CD4-positive, alpha-beta T cell (primary cell): Measurements from ENCODE around the gene RAB6B. TPM values are rescaled to one million over a fixed set of nuclear protein-coding genes. Genes with fewer than 3 reads are reported as not detected.

Experiments
- ATAC-seq: fragments of 200-7000 bp; cut with Tn5 transposase; one replicate; pipeline ENCODE4 v1.10.0; 2022; ENCODE audit warnings: mild to moderate bottlenecking; ENCODE audit not compliant: poor library complexity
- CTCF ChIA-PET: fragments of 350-600 bp; sonication (Branson Sonifier 250); formaldehyde crosslinking; loops from one replicate; lab custom pipeline; 2021; ENCODE audit warnings: antibody characterized with exemption, inconsistent platforms; lab: Charles Lee
- POLR2A ChIA-PET: fragments of 350-600 bp; sonication (Branson Sonifier 250); formaldehyde crosslinking; loops from one replicate; lab custom pipeline; 2021; ENCODE audit warnings: antibody characterized with exemption, inconsistent platforms; lab: Charles Lee
- DNase-seq, 14 experiments: peaks; one replicate each; pipeline ENCODE4 v3.0.0-alpha.2; 2013 to 2020; ENCODE audit warnings: mixed read lengths in 2 of 14
- H3K27ac ChIP-seq, 2 donors: one replicate each; pipeline versions ENCODE4 v1.5.1 to v1.7.0; 2013; ENCODE audit warnings: low read length in 2 of 2, low read depth in 1 of 2, mild to moderate bottlenecking in 1 of 2
- H3K27me3 ChIP-seq, 2 experiments: 1 replicate in 1 of 2; 2 replicates in 1 of 2; pipeline versions ENCODE4 v1.6.1 to v1.7.0; 2013; ENCODE audit warnings: low read length in 2 of 2, control low read depth in 1 of 2, mild to moderate bottlenecking in 1 of 2, moderate library complexity in 1 of 2; ENCODE audit not compliant: insufficient read depth in 2 of 2, control insufficient read depth in 1 of 2
- H3K36me3 ChIP-seq: one replicate; pipeline ENCODE4 v1.6.1; 2013; ENCODE audit warnings: low read length, control low read depth; ENCODE audit not compliant: insufficient read depth
- H3K4me1 ChIP-seq: one replicate; pipeline ENCODE4 v1.6.1; 2013; ENCODE audit warnings: low read length, control low read depth; ENCODE audit not compliant: insufficient read depth
- H3K4me3 ChIP-seq: one replicate; pipeline ENCODE4 v1.5.1; 2013; ENCODE audit warnings: mild to moderate bottlenecking, low read length, moderate library complexity
- H3K9me3 ChIP-seq, 2 experiments: 1 replicate in 1 of 2; 2 replicates in 1 of 2; pipeline versions ENCODE4 v1.6.1 to v1.7.0; 2013; ENCODE audit warnings: low read length in 2 of 2, mild to moderate bottlenecking in 2 of 2, control low read depth in 1 of 2, moderate library complexity in 1 of 2; ENCODE audit not compliant: control insufficient read depth in 1 of 2, insufficient read depth in 1 of 2
- H3K27ac Mint-ChIP-seq: one replicate; pipeline ENCODE4 v1.8.0; 2020; ENCODE audit warnings: mixed read lengths
- H3K27me3 Mint-ChIP-seq: one replicate; pipeline ENCODE4 v1.8.0; 2021; ENCODE audit warnings: mixed read lengths
- H3K36me3 Mint-ChIP-seq: one replicate; pipeline ENCODE4 v1.8.0; 2021; ENCODE audit warnings: low read depth, mixed read lengths
- H3K4me1 Mint-ChIP-seq: one replicate; pipeline ENCODE4 v1.8.0; 2021; ENCODE audit warnings: low read depth, mixed read lengths
- H3K4me3 Mint-ChIP-seq: one replicate; pipeline ENCODE4 v1.8.0; 2020; ENCODE audit warnings: mild to moderate bottlenecking, mixed read lengths
- H3K9me3 Mint-ChIP-seq: one replicate; pipeline ENCODE4 v1.8.0; 2020; ENCODE audit warnings: mixed read lengths
- intact Hi-C, 2 experiments: fragments of 100-400 bp; cut with DNase I in 1 of 2; cut with micrococcal nuclease in 1 of 2; formaldehyde crosslinking; loops; one replicate each; pipeline versions ENCODE4 v1.15.1 to v1.9.0; 2023 to 2025; cut with DNase I, micrococcal nuclease
- total RNA-seq, 174 experiments: library from RNA in 2 of 174; stranded (reverse) in 2 of 174; gene quantifications; one replicate each; pipeline ENCODE4 v1.2.3 and lab custom pipeline; 2021 to 2026
- TF ChIP-seq, protein P1 (sequence below): fragments of 200-600 bp; IDR thresholded peaks from one replicate; pipeline ENCODE4 v1.8.0; 2022; ENCODE audit warnings: antibody characterized with exemption, mild to moderate bottlenecking

RAB6B gene
- total RNA-seq, 2 experiments from 2014 or later: not detected

DNA sequence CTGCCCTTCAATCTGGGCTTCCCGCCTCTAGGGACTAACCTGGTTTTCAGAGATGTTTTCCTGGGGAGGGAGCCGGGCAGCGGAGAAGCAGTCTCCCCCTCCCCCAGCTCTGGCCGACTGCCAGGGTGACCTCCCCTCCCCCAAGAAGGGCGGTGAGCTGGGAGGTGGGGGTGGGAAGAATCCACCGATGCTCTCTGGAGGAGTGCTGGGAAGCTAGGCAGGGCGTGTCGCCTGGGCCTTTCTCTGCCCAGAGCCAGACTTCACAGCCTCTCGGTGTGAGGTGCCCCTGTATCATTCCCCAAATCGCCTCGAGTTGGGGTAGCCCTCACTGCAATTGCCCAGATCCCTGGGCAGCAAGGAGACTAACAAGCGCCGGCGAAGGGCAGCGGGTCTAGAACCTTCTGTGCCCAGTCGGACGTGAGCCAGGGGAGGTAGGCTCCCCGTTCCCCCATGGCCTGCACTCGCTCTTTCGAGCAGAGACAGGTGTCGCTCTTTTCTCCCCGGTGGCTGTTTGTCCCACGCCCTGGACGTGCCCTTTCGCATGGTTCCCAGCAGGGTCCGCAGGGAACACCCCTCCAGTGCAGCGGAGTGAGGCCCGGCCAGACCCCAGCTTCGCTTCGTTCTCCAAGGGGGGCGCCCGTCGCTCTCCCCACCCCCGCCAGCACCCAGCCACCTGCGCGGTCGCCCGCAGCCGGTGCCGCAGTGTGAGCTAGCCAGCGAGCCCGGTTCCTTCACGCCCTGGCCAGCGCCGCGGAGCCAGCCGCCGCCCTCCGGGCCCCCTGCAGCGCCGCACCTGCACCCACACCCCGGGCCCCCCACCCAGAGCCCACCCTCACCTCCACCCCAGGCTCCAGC lies 1.1 kb downstream of the RAB6B start:
- no peaks in the 10 kb centered on the region for H3K36me3 Mint-ChIP-seq

DNA sequence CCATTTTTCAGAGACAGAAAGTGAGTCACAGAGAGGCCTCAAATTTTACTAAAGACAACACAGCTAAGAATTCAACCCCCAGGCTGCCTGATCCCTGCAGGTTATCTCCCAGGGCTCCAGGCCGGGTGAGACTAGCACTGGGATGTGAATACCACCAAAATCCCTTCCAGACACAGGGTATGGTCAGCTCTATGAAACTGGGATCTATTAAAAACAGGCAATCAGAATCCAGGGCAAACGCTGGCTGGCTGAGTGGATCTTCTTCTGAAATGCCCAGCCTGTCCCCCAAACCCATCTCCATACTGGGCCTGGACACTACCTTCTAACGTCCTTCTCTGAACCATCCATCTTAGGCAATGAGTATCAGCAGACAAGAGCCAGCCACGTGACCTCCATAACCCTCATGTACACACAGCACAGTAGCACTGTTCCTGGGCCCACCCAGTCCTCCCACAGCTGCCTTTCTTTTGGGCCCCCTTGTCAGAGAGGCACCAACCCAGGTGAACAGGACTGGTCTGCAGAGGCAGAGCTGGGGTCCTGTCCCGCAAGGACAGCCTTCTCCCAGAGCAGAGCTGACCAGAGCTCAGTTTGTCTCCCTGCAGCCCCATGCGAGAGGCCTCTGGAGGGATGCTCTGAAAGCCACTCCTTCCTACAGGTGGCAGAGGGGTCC lies 1.9 kb downstream of the RAB6B start:
- Mint-ChIP-seq H3K27me3 (peaks cover 66% of the 10 kb centered on the region), H3K4me1 (no peaks in the 10 kb centered on the region), H3K27ac (no peak overlapping the region), H3K4me3 (no peak overlapping the region), H3K36me3 (no peaks in the 10 kb centered on the region), H3K9me3 (no peaks in the 10 kb centered on the region)
- DNase-seq: no peak
- peaks cover 23 to 41% of the 10 kb centered on the region in 2 experiments for H3K27me3 ChIP-seq
- CTCF ChIA-PET: no interaction called here
- H3K27ac ChIP-seq: no peak overlapping the region
- H3K4me1 ChIP-seq: peaks cover 7% of the 10 kb centered on the region
- intact Hi-C loops: no loop called here
- POLR2A ChIA-PET: no interaction called here
- TF ChIP-seq, protein P1, sequence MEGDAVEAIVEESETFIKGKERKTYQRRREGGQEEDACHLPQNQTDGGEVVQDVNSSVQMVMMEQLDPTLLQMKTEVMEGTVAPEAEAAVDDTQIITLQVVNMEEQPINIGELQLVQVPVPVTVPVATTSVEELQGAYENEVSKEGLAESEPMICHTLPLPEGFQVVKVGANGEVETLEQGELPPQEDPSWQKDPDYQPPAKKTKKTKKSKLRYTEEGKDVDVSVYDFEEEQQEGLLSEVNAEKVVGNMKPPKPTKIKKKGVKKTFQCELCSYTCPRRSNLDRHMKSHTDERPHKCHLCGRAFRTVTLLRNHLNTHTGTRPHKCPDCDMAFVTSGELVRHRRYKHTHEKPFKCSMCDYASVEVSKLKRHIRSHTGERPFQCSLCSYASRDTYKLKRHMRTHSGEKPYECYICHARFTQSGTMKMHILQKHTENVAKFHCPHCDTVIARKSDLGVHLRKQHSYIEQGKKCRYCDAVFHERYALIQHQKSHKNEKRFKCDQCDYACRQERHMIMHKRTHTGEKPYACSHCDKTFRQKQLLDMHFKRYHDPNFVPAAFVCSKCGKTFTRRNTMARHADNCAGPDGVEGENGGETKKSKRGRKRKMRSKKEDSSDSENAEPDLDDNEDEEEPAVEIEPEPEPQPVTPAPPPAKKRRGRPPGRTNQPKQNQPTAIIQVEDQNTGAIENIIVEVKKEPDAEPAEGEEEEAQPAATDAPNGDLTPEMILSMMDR: no peak
- H3K36me3 ChIP-seq: no peaks in the 10 kb centered on the region
- peaks cover 0 to 8% of the 10 kb centered on the region in 2 experiments for H3K9me3 ChIP-seq
- H3K4me3 ChIP-seq: no peak overlapping the region
- no peak for ATAC-seq

More for the DNA sequence above, 1.1 kb downstream of the RAB6B start:
- ATAC-seq (no peak), DNase-seq (no peak)
- Mint-ChIP-seq H3K27ac (no peak overlapping the region), H3K4me1 (no peaks in the 10 kb centered on the region), H3K4me3 (no peak overlapping the region), H3K27me3 (peaks cover 66% of the 10 kb centered on the region), H3K9me3 (no peaks in the 10 kb centered on the region)
- ChIA-PET CTCF (no interaction called here), POLR2A (no interaction called here)
- Histone ChIP-seq H3K36me3 (no peaks in the 10 kb centered on the region), H3K9me3 (peaks cover 0 to 8% of the 10 kb centered on the region in 2 experiments), H3K4me3 (no peak overlapping the region), H3K27ac (no peak overlapping the region), H3K27me3 (peaks cover 23 to 41% of the 10 kb centered on the region in 2 experiments), H3K4me1 (peaks cover 7% of the 10 kb centered on the region)
- TF ChIP-seq, protein P1: no peak
- intact Hi-C loops: no loop called here

DNA sequence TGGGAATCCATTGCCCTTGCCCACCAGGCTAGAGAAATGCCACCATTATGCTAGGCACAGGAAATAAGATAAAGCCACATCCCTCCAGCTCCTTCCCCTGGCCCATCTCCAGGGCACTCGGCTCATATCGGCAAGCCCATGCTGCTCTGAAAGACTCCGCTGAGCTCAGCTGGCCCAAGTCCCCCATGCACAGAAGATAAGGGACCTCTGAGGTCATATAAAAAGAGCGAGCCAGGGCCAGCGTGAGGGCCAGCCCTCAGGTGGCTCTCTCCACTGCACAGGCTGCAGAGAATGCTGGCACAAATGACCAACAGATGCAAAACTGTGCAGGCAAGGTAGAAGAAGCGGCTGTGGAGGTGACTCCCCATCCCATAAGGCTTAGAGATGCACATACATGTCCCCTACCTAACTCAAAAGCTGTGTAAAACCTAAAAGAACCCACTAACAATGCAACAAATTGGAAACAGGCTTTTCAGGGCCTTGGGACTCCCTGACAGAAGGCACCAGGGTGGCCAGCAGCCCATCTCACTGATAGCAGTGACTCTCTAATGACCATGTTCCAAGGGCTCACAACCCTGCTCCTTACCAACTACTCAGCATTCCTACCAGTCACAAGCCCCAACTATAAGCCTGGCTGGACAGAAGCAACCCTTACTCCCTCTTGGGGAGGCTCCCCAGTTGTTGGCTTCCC lies 3.0 kb downstream of the RAB6B start:
- POLR2A ChIA-PET: no interaction called here
- ATAC-seq (no peak), DNase-seq (no peak)
- Mint-ChIP-seq H3K36me3 (no peaks in the 10 kb centered on the region), H3K27ac (no peak overlapping the region), H3K4me3 (no peak overlapping the region), H3K4me1 (no peaks in the 10 kb centered on the region), H3K9me3 (no peaks in the 10 kb centered on the region), H3K27me3 (peaks cover 59% of the 10 kb centered on the region)
- H3K4me3 ChIP-seq: no peak overlapping the region
- no peak overlapping the region for H3K27ac ChIP-seq
- peaks cover 7% of the 10 kb centered on the region for H3K4me1 ChIP-seq
- no peaks in the 10 kb centered on the region for H3K36me3 ChIP-seq
- H3K27me3 ChIP-seq: peaks cover 22 to 41% of the 10 kb centered on the region in 2 experiments
- TF ChIP-seq, protein P1: no peak
- H3K9me3 ChIP-seq: peaks cover 0 to 8% of the 10 kb centered on the region in 2 experiments
- CTCF ChIA-PET: no interaction called here
- intact Hi-C loops: no loop called here
